DOHH2 (cell line): ENCODE data around the gene KIF5C.

ENCODE experiments used
- H3F3A ChIP-seq: fragments of 200-600 bp; sonication (generic), shearing (Covaris generic); 2 replicates; pipeline ENCODE4 v1.6.0; 2016; ENCODE audit warnings: antibody characterized with exemption, mild to moderate bottlenecking; ENCODE audit not compliant: control insufficient read depth, insufficient read depth
- H3K27ac ChIP-seq: fragments of 200-600 bp; sonication (generic); 2 replicates; pipeline ENCODE4 v1.5.1; 2014; ENCODE audit warnings: low read depth, mild to moderate bottlenecking, low read length, moderate library complexity
- H3K27me3 ChIP-seq: fragments of 200-600 bp; sonication (generic); 2 replicates; pipeline ENCODE4 v1.6.1; 2014; ENCODE audit warnings: mild to moderate bottlenecking, low read length, mixed read lengths; ENCODE audit not compliant: control insufficient read depth
- H3K36me3 ChIP-seq: fragments of 200-600 bp; sonication (generic); 2 replicates; pipeline ENCODE4 v1.6.1; 2014; ENCODE audit warnings: mild to moderate bottlenecking, low read length, moderate library complexity, mixed read lengths; ENCODE audit not compliant: control insufficient read depth
- H3K4me1 ChIP-seq: fragments of 200-600 bp; sonication (generic); 2 replicates; pipeline ENCODE4 v1.6.1; 2014; ENCODE audit warnings: mild to moderate bottlenecking, low read length, mixed read lengths; ENCODE audit not compliant: control insufficient read depth
- H3K4me2 ChIP-seq: fragments of 200-600 bp; sonication (generic); 2 replicates; pipeline ENCODE4 v1.6.0; 2014; ENCODE audit warnings: mild to moderate bottlenecking, low read length, moderate library complexity
- H3K4me3 ChIP-seq: fragments of 200-600 bp; sonication (generic); 2 replicates; pipeline ENCODE4 v1.5.1; 2014; ENCODE audit warnings: mild to moderate bottlenecking, low read length, mixed read lengths
- H3K79me2 ChIP-seq: fragments of 200-600 bp; sonication (generic); 2 replicates; pipeline ENCODE4 v1.6.1; 2014; ENCODE audit warnings: mild to moderate bottlenecking, low read length, mixed read lengths; ENCODE audit not compliant: control insufficient read depth
- H3K9me2 ChIP-seq: fragments of 200-600 bp; sonication (generic); replicated peaks from 2 replicates; pipeline ENCODE4 v1.6.1; 2014; ENCODE audit warnings: mild to moderate bottlenecking, low read length, mixed read lengths; ENCODE audit not compliant: control insufficient read depth
- H3K9me3 ChIP-seq: fragments of 200-600 bp; sonication (generic); 2 replicates; pipeline ENCODE4 v1.6.1; 2014; ENCODE audit warnings: antibody characterized with exemption, low read length, mixed read lengths; ENCODE audit not compliant: control insufficient read depth, insufficient read depth
- H4K20me1 ChIP-seq: fragments of 200-600 bp; sonication (generic); 2 replicates; pipeline ENCODE4 v1.6.0; 2014; ENCODE audit warnings: low read depth, mild to moderate bottlenecking, antibody characterized with exemption, low read length, moderate library complexity; ENCODE audit not compliant: control insufficient read depth, insufficient read depth
- EZH2phosphoT487 ChIP-seq: fragments of 200-600 bp; sonication (generic); IDR thresholded peaks from 2 replicates; pipeline ENCODE4 v1.6.1; 2017; ENCODE audit warnings: borderline replicate concordance, mild to moderate bottlenecking, antibody characterized with exemption, low read length, moderate library complexity, mixed read lengths
- TF ChIP-seq, protein P1 (sequence below): fragments of 200-600 bp; sonication (generic); IDR thresholded peaks from one replicate; pipeline ENCODE4 v1.5.1; 2014; ENCODE audit warnings: antibody characterized with exemption, mild to moderate bottlenecking, low read depth, low read length; ENCODE audit not compliant: poor library complexity, severe bottlenecking

KIF5C gene

DNA sequence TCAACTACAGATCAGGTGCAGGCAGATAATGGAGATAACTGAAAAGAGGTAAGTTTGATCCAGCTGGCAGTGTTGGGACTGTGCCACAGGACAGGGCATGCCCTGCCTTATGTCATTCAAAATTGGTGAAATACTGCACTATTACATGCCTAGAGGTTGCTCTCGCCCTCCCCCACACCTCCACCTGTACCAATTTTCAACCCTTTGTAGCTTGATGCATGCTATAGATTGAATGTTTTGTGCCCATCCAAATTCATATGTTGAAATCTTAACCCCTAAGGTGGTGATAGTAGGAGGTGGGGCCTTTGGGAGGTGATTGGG, 91.4 kb downstream of the KIF5C start:
- H3K36me3 ChIP-seq = no peaks in the 10 kb centered on the region
- no peaks in the 10 kb centered on the region for H3K79me2 ChIP-seq
- no peak overlapping the region for H3K27ac ChIP-seq

GRCh38 chr2:148967056-148967455, 92.0 kb downstream of the KIF5C start:
- H3K27ac ChIP-seq = no peak overlapping the region
- no peak overlapping the region for H3K4me3 ChIP-seq
- no peaks in the 10 kb centered on the region for H4K20me1 ChIP-seq
- TF ChIP-seq, protein P1, sequence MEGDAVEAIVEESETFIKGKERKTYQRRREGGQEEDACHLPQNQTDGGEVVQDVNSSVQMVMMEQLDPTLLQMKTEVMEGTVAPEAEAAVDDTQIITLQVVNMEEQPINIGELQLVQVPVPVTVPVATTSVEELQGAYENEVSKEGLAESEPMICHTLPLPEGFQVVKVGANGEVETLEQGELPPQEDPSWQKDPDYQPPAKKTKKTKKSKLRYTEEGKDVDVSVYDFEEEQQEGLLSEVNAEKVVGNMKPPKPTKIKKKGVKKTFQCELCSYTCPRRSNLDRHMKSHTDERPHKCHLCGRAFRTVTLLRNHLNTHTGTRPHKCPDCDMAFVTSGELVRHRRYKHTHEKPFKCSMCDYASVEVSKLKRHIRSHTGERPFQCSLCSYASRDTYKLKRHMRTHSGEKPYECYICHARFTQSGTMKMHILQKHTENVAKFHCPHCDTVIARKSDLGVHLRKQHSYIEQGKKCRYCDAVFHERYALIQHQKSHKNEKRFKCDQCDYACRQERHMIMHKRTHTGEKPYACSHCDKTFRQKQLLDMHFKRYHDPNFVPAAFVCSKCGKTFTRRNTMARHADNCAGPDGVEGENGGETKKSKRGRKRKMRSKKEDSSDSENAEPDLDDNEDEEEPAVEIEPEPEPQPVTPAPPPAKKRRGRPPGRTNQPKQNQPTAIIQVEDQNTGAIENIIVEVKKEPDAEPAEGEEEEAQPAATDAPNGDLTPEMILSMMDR = no peak
- no peak for TF ChIP-seq EZH2phosphoT487
- no peaks in the 10 kb centered on the region for H3K79me2 ChIP-seq
- H3F3A ChIP-seq = no peaks in the 10 kb centered on the region
- H3K4me1 ChIP-seq = no peaks in the 10 kb centered on the region
- no peaks in the 10 kb centered on the region for H3K9me3 ChIP-seq
- H3K36me3 ChIP-seq = no peaks in the 10 kb centered on the region
- H3K27me3 ChIP-seq = no peaks in the 10 kb centered on the region
- no peaks in the 10 kb centered on the region for H3K9me2 ChIP-seq
- no peak overlapping the region for H3K4me2 ChIP-seq

More for the DNA sequence above, 91.4 kb downstream of the KIF5C start:
- H3K4me3 ChIP-seq = no peak overlapping the region
- TF ChIP-seq EZH2phosphoT487 = no peak
- TF ChIP-seq, protein P1 = no peak
- no peaks in the 10 kb centered on the region for H3K27me3 ChIP-seq
- H3K4me2 ChIP-seq = no peak overlapping the region
- no peaks in the 10 kb centered on the region for H3K9me3 ChIP-seq
- H3K9me2 ChIP-seq = no peaks in the 10 kb centered on the region
- no peaks in the 10 kb centered on the region for H4K20me1 ChIP-seq
- no peaks in the 10 kb centered on the region for H3F3A ChIP-seq
- no peaks in the 10 kb centered on the region for H3K4me1 ChIP-seq

- no peak overlapping the region for H3K27ac ChIP-seq
- no peaks in the 10 kb centered on the region for H3K79me2 ChIP-seq
These were observed 92.6 kb downstream of the KIF5C start for GRCh38 chr2:148967578-148967977.

More at GRCh38 chr2:148967578-148967977, 92.6 kb downstream of the KIF5C start:
- no peak for TF ChIP-seq EZH2phosphoT487
- TF ChIP-seq, protein P1 = no peak
- no peaks in the 10 kb centered on the region for H3K27me3 ChIP-seq
- H3F3A ChIP-seq = no peaks in the 10 kb centered on the region
- no peaks in the 10 kb centered on the region for H3K9me3 ChIP-seq
- H3K9me2 ChIP-seq = no peaks in the 10 kb centered on the region
- H3K4me2 ChIP-seq = no peak overlapping the region
- H4K20me1 ChIP-seq = no peaks in the 10 kb centered on the region
- no peaks in the 10 kb centered on the region for H3K36me3 ChIP-seq
- H3K4me1 ChIP-seq = no peaks in the 10 kb centered on the region
- no peak overlapping the region for H3K4me3 ChIP-seq
